Breast epithelium (tissue), 4 donors: Measurements from ENCODE around the gene RPL28. TPM values are rescaled to one million over a fixed set of nuclear protein-coding genes. Genes with fewer than 3 reads are reported as not detected.
A peak's percentile ranks its signal among the peaks of the same experiment; 100 is the strongest.
"Not testable (repeated sequence)": the region's sequence is repeated elsewhere in the genome, so short reads cannot be mapped to it uniquely, and the experiment has no call there.

Experiments used
- DNase-seq, 2 donors: peaks; one replicate each; pipeline ENCODE4 v3.0.0-alpha.2; 2019; ENCODE audit warnings: low spot score in 2 of 2
- H3K27ac ChIP-seq, 2 donors: fragments of 200-600 bp; sonication (generic) in 1 of 2; one replicate each; pipeline ENCODE4 v1.5.1; 2016 to 2019; ENCODE audit warnings: mild to moderate bottlenecking in 1 of 2
- H3K27me3 ChIP-seq, 2 donors: fragments of 200-600 bp; sonication (generic) in 1 of 2; one replicate each; pipeline versions ENCODE4 v1.5.1 to v1.6.0; 2017 to 2019; ENCODE audit warnings: control low read depth in 1 of 2, mild to moderate bottlenecking in 1 of 2
- H3K36me3 ChIP-seq: fragments of 200-600 bp; one replicate; pipeline ENCODE4 v1.5.1; 2019
- H3K4me1 ChIP-seq, 2 donors: fragments of 200-600 bp; sonication (generic); one replicate each; pipeline ENCODE4 v1.5.1; 2016 to 2019; ENCODE audit warnings: control low read depth in 1 of 2
- H3K4me3 ChIP-seq, 3 donors: fragments of 200-600 bp; sonication (generic); 1 replicate in 2 of 3; 2 replicates in 1 of 3; pipeline ENCODE4 v1.5.1; 2016 to 2019; ENCODE audit warnings: mild to moderate bottlenecking in 3 of 3, moderate library complexity in 2 of 3
- H3K9me3 ChIP-seq, 2 donors: fragments of 200-600 bp; sonication (generic) in 1 of 2; one replicate each; pipeline ENCODE4 v1.5.1; 2016 to 2019; ENCODE audit warnings: control low read depth in 1 of 2
- POLR2A ChIP-seq: fragments of 450-650 bp; IDR thresholded peaks from one replicate; pipeline ENCODE4 v1.6.1; 2016; ENCODE audit warnings: antibody characterized with exemption, mild to moderate bottlenecking, moderate library complexity
- POLR2AphosphoS5 ChIP-seq, 3 donors: sonication (generic); formaldehyde crosslinking; IDR thresholded peaks; one replicate each; pipeline ENCODE4 v1.6.1; 2017; ENCODE audit warnings: antibody characterized with exemption in 3 of 3
- intact Hi-C: fragments of 100-400 bp; cut with DNase I; formaldehyde crosslinking; loops from one replicate; pipeline ENCODE4 v1.15.1; 2023; ENCODE audit warnings: low total_unique reads
- total RNA-seq, 3 donors: library from RNA; depleted of rRNA; stranded (reverse); fragments of >200 nt; gene quantifications; one replicate each; pipeline ENCODE4 v1.1.0, GENCODE V29; 2016
- TF ChIP-seq, protein P1 (sequence below), 3 donors: fragments of 450-650 bp; IDR thresholded peaks; one replicate each; pipeline ENCODE4 v1.5.1; 2016 to 2017; ENCODE audit warnings: antibody characterized with exemption in 3 of 3, mild to moderate bottlenecking in 3 of 3, moderate library complexity in 3 of 3

RPL28 gene
- total RNA-seq, 3 donors from 2014 or later: 462 to 673 (median 471) TPM

DNA sequence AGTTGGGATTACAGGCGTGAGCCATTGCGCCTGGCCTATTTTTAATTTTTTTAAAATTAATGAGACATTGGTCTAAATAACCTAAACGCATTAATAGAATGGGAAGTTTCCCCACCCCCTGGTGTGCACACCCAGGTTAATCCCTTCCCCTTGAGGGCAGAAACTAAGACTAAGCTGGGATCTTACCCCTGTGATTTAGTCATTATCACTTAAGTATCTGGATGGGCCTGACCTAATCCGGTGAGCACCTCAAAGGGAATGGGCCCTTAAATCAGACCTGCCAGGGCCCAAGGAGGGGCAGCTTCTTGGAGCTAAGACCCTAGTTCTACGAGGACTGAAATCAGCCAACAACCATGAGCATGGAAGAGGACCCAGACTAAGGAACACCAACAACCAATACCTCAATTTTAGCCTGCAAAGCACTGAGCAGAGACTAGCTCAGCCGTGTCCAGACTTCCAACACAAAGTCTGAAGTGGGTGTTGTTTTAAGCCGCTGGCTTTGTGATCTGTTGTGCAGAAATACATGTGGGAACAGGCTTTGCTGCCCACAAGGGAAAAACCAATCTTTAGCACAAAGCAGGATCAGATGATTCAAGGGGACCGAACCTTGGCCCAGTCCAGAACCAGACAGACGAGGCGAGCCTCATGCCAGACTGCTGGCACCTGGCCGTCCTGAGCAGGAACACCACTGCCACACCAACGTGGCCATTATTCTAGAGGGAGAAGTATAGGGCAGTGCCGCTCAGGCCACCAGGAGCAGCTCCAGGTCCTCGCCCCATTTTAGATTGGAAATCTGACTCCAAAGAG lies 14.8 kb downstream of the RPL28 start:
- H3K36me3 ChIP-seq: no peaks in the 10 kb centered on the region
- H3K9me3 ChIP-seq: no peaks in the 10 kb centered on the region
- H3K4me1 ChIP-seq: no peaks in the 10 kb centered on the region
- H3K4me3 ChIP-seq: no peak overlapping the region
- no peak for TF ChIP-seq POLR2AphosphoS5 (IDR thresholded peaks at IDR 0.05)
- TF ChIP-seq POLR2A: no peak
- TF ChIP-seq, protein P1, sequence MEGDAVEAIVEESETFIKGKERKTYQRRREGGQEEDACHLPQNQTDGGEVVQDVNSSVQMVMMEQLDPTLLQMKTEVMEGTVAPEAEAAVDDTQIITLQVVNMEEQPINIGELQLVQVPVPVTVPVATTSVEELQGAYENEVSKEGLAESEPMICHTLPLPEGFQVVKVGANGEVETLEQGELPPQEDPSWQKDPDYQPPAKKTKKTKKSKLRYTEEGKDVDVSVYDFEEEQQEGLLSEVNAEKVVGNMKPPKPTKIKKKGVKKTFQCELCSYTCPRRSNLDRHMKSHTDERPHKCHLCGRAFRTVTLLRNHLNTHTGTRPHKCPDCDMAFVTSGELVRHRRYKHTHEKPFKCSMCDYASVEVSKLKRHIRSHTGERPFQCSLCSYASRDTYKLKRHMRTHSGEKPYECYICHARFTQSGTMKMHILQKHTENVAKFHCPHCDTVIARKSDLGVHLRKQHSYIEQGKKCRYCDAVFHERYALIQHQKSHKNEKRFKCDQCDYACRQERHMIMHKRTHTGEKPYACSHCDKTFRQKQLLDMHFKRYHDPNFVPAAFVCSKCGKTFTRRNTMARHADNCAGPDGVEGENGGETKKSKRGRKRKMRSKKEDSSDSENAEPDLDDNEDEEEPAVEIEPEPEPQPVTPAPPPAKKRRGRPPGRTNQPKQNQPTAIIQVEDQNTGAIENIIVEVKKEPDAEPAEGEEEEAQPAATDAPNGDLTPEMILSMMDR (IDR thresholded peaks at IDR 0.05): no peak
- peak overlapping the region; percentile 26 to 43 for H3K27ac ChIP-seq
- peak in 1 of 2 donors; percentile 56 for DNase-seq
- intact Hi-C loops: no loop called here
- no peaks in the 10 kb centered on the region for H3K27me3 ChIP-seq

DNA sequence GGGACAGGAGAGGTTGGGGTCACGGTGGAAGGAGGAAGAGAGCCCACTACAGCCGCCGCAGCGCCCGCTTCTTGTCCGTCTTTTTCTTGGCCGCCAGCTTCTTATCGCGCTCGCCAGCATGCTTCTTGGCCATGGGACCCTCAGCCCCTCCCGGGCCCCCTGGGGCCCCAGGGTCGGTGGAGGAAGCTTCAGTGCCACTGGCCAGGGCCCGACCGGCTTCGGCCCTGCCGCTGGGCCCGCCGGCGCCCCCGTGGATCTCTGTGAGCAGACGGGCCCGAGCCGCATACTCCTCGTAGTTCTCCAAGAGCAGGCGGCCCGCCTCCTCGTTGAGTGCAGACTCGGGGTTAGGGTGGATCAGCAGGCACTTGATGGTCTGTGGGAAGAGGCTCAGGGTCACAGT lies 15.7 kb downstream of the RPL28 start:
- H3K27me3 ChIP-seq, intact Hi-C loops, DNase-seq, H3K4me3 ChIP-seq, H3K27ac ChIP-seq, H3K4me1 ChIP-seq, H3K36me3 ChIP-seq, H3K9me3 ChIP-seq: not testable (repeated sequence)

DNA sequence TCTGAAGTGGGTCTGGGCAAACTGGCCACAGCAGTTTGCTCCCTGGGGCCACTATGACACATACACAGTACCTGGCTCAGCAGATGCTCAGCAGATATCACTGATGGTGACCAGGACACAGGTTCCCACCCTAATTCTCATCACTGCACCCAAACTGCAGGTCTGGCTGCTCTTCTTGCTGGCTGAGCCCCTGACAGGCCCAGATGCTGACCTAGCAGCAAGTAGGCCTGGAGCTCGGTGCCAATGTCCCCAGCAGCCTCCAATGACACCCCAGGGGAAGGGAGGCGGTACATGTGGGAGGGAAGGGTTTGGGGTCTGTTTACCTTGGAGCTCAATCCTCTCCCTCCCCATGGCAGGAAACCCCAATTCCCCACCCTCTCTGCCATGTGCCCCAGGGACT lies 16.8 kb downstream of the RPL28 start:
- TF ChIP-seq POLR2AphosphoS5 (IDR thresholded peaks at IDR 0.05): no peak
- no peak for TF ChIP-seq POLR2A
- TF ChIP-seq, protein P1 (IDR thresholded peaks at IDR 0.05): no peak
- Histone ChIP-seq H3K36me3 (no peaks in the 10 kb centered on the region), H3K27ac (no peak overlapping the region), H3K27me3 (no peaks in the 10 kb centered on the region), H3K4me1 (peaks cover 4 to 10% of the 10 kb centered on the region in 2 donors), H3K4me3 (no peak overlapping the region), H3K9me3 (no peaks in the 10 kb centered on the region)
- no peak for DNase-seq
- intact Hi-C loops: no loop called here

DNA sequence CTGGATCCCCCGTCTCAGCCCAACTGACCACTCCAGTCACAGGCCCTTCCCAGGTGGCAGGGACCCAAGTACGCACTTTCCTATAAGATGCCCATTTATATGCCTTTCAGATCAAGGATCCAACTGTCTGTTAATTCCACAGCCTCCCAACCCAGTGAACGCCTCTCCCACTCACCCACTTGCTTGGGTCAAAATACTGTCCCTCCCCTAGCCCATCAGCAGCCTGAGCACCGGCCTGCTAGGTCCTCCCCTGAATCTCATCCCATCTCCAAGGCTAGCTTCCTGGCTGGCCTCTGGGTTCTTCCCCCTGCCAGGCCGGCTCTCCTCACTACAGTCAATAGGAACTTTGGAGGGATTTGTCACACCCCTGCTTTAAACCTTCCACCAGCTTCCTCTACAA lies 19.9 kb downstream of the RPL28 start:
- Histone ChIP-seq H3K27ac (no peak overlapping the region), H3K4me1 (peaks cover 4 to 10% of the 10 kb centered on the region in 2 donors), H3K36me3 (no peaks in the 10 kb centered on the region), H3K27me3 (no peaks in the 10 kb centered on the region), H3K4me3 (no peak overlapping the region), H3K9me3 (no peaks in the 10 kb centered on the region)
- intact Hi-C loops: no loop called here
- DNase-seq: no peak
- TF ChIP-seq, protein P1 (IDR thresholded peaks at IDR 0.05): no peak
- no peak for TF ChIP-seq POLR2A
- TF ChIP-seq POLR2AphosphoS5 (IDR thresholded peaks at IDR 0.05): no peak

DNA sequence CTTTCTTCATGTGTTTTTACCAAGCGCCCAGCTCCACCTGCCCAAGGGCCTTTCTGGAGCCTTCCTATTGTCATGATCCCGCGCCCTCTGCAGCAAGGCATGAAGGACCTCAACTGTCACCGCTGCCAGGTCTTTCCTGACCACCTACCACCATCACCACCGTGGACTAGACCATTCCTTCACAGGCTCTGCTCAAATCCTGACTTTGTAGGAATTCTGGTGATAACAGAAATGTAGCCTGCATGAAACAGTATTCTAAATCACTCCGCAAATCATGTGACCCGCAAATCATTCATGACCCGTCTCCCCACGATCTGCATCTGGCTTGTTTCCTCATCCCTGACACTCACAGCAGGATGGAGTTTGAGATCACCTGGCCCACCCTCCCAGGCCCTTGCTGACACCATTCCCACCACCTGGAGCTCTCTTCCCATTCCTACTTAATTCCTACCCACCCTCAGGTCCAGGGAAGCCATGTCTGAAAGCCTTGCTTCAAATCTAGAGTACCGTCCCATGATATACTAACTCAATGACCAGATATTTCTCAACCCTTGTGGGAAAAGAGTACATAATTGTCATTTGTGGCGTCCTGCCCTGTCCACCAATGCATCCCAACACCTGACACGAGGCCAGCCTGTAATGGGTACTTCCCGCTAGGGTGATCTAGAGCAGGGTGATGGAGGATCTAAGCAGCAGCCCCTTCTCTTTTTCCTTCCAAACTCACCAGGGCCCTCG lies 20.5 kb downstream of the RPL28 start:
- no peak for DNase-seq
- H3K9me3 ChIP-seq: no peaks in the 10 kb centered on the region
- no peak for TF ChIP-seq POLR2A
- peak overlapping the region in 1 of 2 donors; percentile 93 for H3K27ac ChIP-seq
- intact Hi-C loops: no loop called here
- peak overlapping the region; percentile 94 to 95 (median 95) for H3K4me3 ChIP-seq
- H3K4me1 ChIP-seq: peaks cover 4 to 10% of the 10 kb centered on the region in 2 donors
- no peaks in the 10 kb centered on the region for H3K27me3 ChIP-seq
- no peaks in the 10 kb centered on the region for H3K36me3 ChIP-seq
